Measurements from ENCODE around the gene NBPF26. TPM values are rescaled to one million over a fixed set of nuclear protein-coding genes. Genes with fewer than 3 reads are reported as not detected.

NBPF26 gene
- 13.7 and 24.1 TPM in 2 replicates for total RNA-seq

GRCh38 chr1:120723715-120724402 is at the start of gene NBPF26:
Gene NBPF26 (plus strand): TSS chr1:120723945.

Small RNA genes within 50 kb of the gene (small RNA-seq; reads per million reads assigned to genes)
- 128 reads per million, percentile 99 among the genes with 10 or more reads in this experiment for gene RNVU1-19 (ENCODE audit: low replicate concordance)

Other genes with a start within 250 kb of the NBPF26 start
- not detected in 2 replicates for gene PPIAL4A, start 165.8 kb downstream of the NBPF26 start, total RNA-seq